LNCaP clone FGC (cell line): Measurements from ENCODE around the gene JAML.

Experiments used
- DNase-seq: peaks from one replicate; pipeline ENCODE4 v3.0.0-alpha.2; 2011; ENCODE audit warnings: low read depth
- H3K4me3 ChIP-seq: 2 replicates; pipeline ENCODE4 v1.5.1; 2011; ENCODE audit warnings: mild to moderate bottlenecking, low read depth, low read length, control low read depth
- TF ChIP-seq, protein P1 (sequence below): IDR thresholded peaks from 2 replicates; pipeline ENCODE4 v1.5.1; 2012; ENCODE audit warnings: mild to moderate bottlenecking; ENCODE audit not compliant: control insufficient read depth, insufficient read depth; ENCODE audit errors: extremely low read depth

The JAML gene

DNA sequence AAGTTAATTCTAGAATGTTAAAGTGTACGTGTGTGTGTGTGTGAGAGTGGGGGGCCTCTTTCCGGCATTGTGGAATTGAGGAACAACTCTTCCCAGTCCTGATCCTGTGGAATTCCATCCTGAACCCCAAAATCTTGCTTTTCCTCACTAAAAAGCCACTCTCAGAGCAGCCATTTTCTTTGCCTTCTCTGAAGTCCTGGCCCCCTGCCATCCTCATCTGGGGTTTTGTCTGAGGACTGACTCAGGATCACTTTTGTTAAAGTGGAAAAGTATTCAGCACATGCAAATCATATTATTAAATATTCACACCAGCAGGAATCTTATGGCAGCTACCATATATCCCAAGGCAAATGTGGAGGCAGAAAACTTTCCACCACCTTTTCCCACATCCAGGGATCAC, 76.0 kb downstream of the JAML start:
- TF ChIP-seq, protein P1, sequence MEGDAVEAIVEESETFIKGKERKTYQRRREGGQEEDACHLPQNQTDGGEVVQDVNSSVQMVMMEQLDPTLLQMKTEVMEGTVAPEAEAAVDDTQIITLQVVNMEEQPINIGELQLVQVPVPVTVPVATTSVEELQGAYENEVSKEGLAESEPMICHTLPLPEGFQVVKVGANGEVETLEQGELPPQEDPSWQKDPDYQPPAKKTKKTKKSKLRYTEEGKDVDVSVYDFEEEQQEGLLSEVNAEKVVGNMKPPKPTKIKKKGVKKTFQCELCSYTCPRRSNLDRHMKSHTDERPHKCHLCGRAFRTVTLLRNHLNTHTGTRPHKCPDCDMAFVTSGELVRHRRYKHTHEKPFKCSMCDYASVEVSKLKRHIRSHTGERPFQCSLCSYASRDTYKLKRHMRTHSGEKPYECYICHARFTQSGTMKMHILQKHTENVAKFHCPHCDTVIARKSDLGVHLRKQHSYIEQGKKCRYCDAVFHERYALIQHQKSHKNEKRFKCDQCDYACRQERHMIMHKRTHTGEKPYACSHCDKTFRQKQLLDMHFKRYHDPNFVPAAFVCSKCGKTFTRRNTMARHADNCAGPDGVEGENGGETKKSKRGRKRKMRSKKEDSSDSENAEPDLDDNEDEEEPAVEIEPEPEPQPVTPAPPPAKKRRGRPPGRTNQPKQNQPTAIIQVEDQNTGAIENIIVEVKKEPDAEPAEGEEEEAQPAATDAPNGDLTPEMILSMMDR: no peak
- DNase-seq: no peak

GRCh38 chr11:118148240-118148639, 76.6 kb downstream of the JAML start:
- H3K4me3 ChIP-seq: no peak overlapping the region
- no peak for DNase-seq
- TF ChIP-seq, protein P1: no peak

More for the DNA sequence above, 76.0 kb downstream of the JAML start:
- no peak overlapping the region for H3K4me3 ChIP-seq

DNA sequence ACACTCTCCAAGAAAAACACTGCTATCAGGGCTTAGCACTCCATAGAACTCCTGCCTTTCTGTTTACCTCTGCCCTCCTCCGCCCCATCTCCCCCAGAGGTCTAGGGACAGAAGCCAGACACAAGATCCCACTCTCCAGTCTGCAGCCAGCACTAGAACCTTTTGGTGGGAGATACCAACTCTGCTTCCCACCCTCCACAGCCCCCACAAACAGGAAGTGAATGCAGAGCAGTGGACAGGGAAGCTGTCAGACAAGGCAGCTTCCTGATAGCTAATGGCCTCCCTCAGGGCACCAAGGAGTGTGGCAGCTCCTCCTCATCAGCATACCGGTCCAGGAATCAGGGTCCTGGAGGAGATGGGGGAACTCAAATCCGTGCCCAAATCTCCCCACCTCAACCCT, 77.3 kb downstream of the JAML start:
- H3K4me3 ChIP-seq: no peak overlapping the region
- TF ChIP-seq, protein P1: no peak
- DNase-seq: no peak

DNA sequence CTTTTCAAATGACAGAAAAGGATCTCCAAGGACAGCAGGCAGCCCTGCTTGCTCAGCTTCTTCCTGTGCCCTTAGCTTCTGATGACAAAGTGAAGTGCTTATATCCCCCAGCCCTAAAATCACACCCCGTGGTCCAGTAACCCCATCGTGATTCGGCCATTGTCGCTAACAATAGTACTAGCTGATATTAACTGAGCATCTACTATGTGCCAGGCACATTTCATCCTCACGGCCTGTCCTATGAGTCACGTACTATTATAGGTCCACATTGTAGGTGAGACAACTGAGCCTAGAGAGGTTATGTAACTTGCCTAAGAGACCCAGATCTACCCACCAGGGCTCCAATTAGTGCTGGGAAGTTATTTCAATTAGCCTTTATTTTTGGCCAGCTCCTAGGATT, 78.3 kb downstream of the JAML start:
- DNase-seq: no peak
- TF ChIP-seq, protein P1: no peak
- H3K4me3 ChIP-seq: no peak overlapping the region

GRCh38 chr11:118145285-118146227, 79.3 kb downstream of the JAML start:
- DNase-seq: peak; percentile 77
- peak overlapping the region; percentile 50 for H3K4me3 ChIP-seq
- TF ChIP-seq, protein P1: peak; percentile 82

DNA sequence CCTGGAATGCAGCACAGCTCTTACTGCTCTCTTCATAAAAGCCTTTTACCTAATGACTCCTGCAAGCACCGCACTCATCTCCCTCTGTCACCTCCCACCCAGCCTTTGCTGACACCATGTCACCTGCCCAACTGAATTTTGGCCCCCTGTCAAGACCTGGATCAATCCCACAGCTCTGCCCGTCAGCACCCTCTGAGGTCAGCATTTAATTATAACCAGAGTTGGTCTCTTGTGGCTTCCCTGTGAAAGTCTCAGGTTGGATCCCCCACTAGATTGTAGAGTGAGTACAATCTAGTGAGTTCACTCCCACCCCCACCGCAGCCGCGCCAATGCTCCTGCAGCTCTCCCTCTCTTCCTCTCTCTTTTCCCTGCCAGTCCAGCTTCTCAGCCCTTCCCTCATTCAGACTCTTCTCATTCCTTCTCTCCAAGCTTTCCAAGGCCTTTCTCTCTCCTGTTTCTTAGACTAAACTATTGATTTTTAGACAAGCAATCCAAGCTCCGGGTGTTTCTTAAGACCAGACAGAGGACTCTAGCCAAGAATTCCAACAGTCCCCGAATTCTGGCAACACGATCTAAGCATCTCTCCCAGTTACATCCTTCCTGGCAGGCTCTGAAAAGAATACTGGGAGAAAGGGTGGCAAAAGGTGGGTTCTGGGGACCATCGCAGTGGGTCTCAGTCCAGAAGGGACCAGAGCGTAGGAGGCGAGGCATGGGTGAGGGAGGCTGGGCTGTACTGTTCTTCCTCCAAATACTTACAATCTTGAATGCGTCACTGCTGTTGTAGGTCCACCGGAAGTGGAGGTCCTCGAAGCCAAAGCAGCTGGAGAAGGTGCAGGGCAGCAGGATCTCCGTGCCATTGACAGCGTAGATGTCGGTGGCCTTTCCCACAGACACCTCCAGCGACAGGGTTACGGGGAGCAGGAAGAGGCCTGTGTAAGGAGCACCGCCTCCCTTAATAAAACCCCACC, 80.2 kb downstream of the JAML start:
- no peak overlapping the region for H3K4me3 ChIP-seq
- no peak for DNase-seq
- TF ChIP-seq, protein P1: no peak
